ENCODE measurements around the gene RTTN. TPM values are rescaled to one million over a fixed set of nuclear protein-coding genes. Genes with fewer than 3 reads are reported as not detected.

RTTN gene
- total RNA-seq, 1 experiment from 2014 or later, result 21.5 TPM

DNA sequence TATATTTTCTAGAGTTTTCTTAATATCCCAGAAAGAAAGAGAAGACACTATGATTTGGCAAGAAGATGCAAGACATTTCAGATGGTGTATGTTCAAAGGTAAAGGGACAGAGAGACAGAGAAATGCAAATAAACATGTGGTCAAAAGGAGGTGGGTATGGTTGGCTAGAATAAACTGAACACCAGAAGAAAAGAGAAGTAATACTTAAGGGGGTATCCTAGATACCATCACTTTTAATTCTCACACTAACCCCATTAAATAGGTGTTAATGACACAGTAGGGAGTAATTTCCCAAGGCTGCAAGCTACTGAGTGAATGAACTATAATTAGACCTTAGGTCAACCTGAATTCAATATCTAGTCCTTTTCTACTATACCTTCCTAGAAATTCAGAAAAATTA is 146.6 kb downstream of the RTTN start:
- no peaks in the 10 kb centered on the region for H3K9me3 Mint-ChIP-seq

DNA sequence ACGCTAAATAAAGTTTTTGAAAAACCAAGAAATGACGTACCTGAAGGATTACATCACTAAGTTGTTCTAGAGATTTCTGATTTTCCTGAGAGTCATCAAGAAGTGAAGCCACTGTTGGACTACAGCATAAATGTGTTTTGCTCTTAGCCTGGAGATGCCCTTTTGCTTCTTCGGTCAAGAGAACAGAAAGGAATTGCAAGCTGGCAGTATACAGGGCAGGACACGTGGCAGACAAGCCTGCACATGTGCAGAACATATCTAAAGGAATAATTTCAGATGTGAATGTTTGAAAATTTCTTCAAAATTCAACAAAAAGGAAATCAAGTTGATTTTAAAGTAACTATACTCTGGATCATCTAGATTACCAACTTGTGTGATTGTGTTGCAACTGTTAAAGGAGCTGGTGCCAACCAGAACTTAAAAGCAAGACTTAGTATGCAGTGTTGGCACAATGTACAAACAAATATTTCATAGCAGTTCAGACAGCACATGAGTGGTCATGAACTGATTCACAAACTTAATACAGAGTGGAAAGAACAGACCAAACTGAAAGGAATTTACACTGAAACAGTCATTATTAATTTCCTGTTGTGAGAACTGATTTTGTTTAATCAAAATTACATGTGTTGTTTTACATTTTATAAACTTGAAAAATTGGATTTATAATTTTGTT is 157.4 kb downstream of the RTTN start:
- POLR2A ChIA-PET, result no interaction called here
- DNase-seq (ENCODE audit: low spot score) (no peak), ATAC-seq (no peak)
- no peak overlapping the region for H3K4me3 Mint-ChIP-seq
- 0 out of 2 replicates have a peak, but pooled peaks cover 3% of the 10 kb centered on the region for H3K4me1 Mint-ChIP-seq
- no peaks in the 10 kb centered on the region for H3K27me3 Mint-ChIP-seq (ENCODE audit: low read depth)
- H3K9me3 Mint-ChIP-seq, result no peaks in the 10 kb centered on the region
- no peak overlapping the region for H3K27ac Mint-ChIP-seq
- CTCF ChIA-PET, result no interaction called here
- TF ChIP-seq, protein P1, sequence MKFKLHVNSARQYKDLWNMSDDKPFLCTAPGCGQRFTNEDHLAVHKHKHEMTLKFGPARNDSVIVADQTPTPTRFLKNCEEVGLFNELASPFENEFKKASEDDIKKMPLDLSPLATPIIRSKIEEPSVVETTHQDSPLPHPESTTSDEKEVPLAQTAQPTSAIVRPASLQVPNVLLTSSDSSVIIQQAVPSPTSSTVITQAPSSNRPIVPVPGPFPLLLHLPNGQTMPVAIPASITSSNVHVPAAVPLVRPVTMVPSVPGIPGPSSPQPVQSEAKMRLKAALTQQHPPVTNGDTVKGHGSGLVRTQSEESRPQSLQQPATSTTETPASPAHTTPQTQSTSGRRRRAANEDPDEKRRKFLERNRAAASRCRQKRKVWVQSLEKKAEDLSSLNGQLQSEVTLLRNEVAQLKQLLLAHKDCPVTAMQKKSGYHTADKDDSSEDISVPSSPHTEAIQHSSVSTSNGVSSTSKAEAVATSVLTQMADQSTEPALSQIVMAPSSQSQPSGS (CRISPR knock-in tag; IDR thresholded peaks at IDR 0.05; ENCODE audit: borderline replicate concordance, low read depth), result no peak
- TF ChIP-seq, protein P2, sequence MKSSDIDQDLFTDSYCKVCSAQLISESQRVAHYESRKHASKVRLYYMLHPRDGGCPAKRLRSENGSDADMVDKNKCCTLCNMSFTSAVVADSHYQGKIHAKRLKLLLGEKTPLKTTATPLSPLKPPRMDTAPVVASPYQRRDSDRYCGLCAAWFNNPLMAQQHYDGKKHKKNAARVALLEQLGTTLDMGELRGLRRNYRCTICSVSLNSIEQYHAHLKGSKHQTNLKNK (CRISPR knock-in tag; IDR thresholded peaks at IDR 0.05), result no peak
- TF ChIP-seq, protein P3, sequence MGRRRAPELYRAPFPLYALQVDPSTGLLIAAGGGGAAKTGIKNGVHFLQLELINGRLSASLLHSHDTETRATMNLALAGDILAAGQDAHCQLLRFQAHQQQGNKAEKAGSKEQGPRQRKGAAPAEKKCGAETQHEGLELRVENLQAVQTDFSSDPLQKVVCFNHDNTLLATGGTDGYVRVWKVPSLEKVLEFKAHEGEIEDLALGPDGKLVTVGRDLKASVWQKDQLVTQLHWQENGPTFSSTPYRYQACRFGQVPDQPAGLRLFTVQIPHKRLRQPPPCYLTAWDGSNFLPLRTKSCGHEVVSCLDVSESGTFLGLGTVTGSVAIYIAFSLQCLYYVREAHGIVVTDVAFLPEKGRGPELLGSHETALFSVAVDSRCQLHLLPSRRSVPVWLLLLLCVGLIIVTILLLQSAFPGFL (CRISPR knock-in tag; IDR thresholded peaks at IDR 0.05; ENCODE audit: borderline replicate concordance), result no peak
- no peak for TF ChIP-seq ELF4 (CRISPR knock-in tag; IDR thresholded peaks at IDR 0.05; ENCODE audit: low read depth)
- TF ChIP-seq, protein P4, sequence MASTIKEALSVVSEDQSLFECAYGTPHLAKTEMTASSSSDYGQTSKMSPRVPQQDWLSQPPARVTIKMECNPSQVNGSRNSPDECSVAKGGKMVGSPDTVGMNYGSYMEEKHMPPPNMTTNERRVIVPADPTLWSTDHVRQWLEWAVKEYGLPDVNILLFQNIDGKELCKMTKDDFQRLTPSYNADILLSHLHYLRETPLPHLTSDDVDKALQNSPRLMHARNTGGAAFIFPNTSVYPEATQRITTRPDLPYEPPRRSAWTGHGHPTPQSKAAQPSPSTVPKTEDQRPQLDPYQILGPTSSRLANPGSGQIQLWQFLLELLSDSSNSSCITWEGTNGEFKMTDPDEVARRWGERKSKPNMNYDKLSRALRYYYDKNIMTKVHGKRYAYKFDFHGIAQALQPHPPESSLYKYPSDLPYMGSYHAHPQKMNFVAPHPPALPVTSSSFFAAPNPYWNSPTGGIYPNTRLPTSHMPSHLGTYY (CRISPR knock-in tag; IDR thresholded peaks at IDR 0.05), result no peak
- no peak for TF ChIP-seq ZNF423 (CRISPR knock-in tag; IDR thresholded peaks at IDR 0.05)
- TF ChIP-seq ESRRA (CRISPR knock-in tag; IDR thresholded peaks at IDR 0.05; ENCODE audit: borderline replicate concordance), result no peak
- TF ChIP-seq, protein P5, sequence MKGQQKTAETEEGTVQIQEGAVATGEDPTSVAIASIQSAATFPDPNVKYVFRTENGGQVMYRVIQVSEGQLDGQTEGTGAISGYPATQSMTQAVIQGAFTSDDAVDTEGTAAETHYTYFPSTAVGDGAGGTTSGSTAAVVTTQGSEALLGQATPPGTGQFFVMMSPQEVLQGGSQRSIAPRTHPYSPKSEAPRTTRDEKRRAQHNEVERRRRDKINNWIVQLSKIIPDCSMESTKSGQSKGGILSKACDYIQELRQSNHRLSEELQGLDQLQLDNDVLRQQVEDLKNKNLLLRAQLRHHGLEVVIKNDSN (CRISPR knock-in tag; IDR thresholded peaks at IDR 0.05), result no peak
- no peak for TF ChIP-seq OVOL2 (CRISPR knock-in tag; IDR thresholded peaks at IDR 0.05; ENCODE audit: borderline replicate concordance)
- no peak for TF ChIP-seq ZNF219 (CRISPR knock-in tag; IDR thresholded peaks at IDR 0.05; ENCODE audit: borderline replicate concordance)
- no peak for TF ChIP-seq GTF2I (CRISPR knock-in tag; conservative IDR thresholded peaks at IDR 0.05)
- no peak for TF ChIP-seq ZNF396 (CRISPR knock-in tag; IDR thresholded peaks at IDR 0.05; ENCODE audit: borderline replicate concordance)
- TF ChIP-seq SMAD3 (CRISPR knock-in tag; IDR thresholded peaks at IDR 0.05; ENCODE audit: borderline replicate concordance), result no peak
- peaks cover 3% of the 10 kb centered on the region for H3K36me3 Mint-ChIP-seq

More for the DNA sequence above, 146.6 kb downstream of the RTTN start:
- Mint-ChIP-seq H3K27ac (no peak overlapping the region), H3K4me1 (no peaks in the 10 kb centered on the region), H3K4me3 (no peak overlapping the region), H3K36me3 (no peaks in the 10 kb centered on the region; the same call in 1 of the 2 replicates), H3K27me3 (ENCODE audit: low read depth) (no peaks in the 10 kb centered on the region)
- no peak for TF ChIP-seq IRF2 (CRISPR knock-in tag; IDR thresholded peaks at IDR 0.05; ENCODE audit: borderline replicate concordance, low read depth)
- no peak for TF ChIP-seq RORB (CRISPR knock-in tag; IDR thresholded peaks at IDR 0.05)
- TF ChIP-seq, protein P6, sequence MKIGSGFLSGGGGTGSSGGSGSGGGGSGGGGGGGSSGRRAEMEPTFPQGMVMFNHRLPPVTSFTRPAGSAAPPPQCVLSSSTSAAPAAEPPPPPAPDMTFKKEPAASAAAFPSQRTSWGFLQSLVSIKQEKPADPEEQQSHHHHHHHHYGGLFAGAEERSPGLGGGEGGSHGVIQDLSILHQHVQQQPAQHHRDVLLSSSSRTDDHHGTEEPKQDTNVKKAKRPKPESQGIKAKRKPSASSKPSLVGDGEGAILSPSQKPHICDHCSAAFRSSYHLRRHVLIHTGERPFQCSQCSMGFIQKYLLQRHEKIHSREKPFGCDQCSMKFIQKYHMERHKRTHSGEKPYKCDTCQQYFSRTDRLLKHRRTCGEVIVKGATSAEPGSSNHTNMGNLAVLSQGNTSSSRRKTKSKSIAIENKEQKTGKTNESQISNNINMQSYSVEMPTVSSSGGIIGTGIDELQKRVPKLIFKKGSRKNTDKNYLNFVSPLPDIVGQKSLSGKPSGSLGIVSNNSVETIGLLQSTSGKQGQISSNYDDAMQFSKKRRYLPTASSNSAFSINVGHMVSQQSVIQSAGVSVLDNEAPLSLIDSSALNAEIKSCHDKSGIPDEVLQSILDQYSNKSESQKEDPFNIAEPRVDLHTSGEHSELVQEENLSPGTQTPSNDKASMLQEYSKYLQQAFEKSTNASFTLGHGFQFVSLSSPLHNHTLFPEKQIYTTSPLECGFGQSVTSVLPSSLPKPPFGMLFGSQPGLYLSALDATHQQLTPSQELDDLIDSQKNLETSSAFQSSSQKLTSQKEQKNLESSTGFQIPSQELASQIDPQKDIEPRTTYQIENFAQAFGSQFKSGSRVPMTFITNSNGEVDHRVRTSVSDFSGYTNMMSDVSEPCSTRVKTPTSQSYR (CRISPR knock-in tag; IDR thresholded peaks at IDR 0.05), result no peak
- DNase-seq (ENCODE audit: low spot score) (no peak), ATAC-seq (no peak)
- POLR2A ChIA-PET, result no interaction called here
- CTCF ChIA-PET, result no interaction called here
